Peyer's patch (tissue), 4 donors: ENCODE data around the gene NRGN. TPM values are rescaled to one million over a fixed set of nuclear protein-coding genes. Genes with fewer than 3 reads are reported as not detected.

ENCODE experiments used
- DNase-seq, 3 donors: peaks; one replicate each; pipeline ENCODE4 v3.0.0-alpha.2; 2017 to 2019
- H3K27ac ChIP-seq, 4 donors: fragments of 200-600 bp; sonication (generic); one replicate each; pipeline ENCODE4 v1.5.1; 2016 to 2019
- H3K27me3 ChIP-seq, 2 donors: fragments of 200-600 bp; sonication (generic); one replicate each; pipeline ENCODE4 v1.5.1; 2019
- H3K36me3 ChIP-seq, 3 donors: fragments of 200-600 bp; sonication (generic); one replicate each; pipeline ENCODE4 v1.5.1; 2016 to 2019
- H3K4me1 ChIP-seq, 4 donors: fragments of 200-600 bp; sonication (generic); one replicate each; pipeline ENCODE4 v1.5.1; 2016 to 2019
- H3K4me3 ChIP-seq, 4 donors: fragments of 200-600 bp; sonication (generic); 1 replicate in 3 of 4; 2 replicates in 1 of 4; pipeline ENCODE4 v1.5.1; 2016 to 2019; ENCODE audit warnings: mild to moderate bottlenecking in 1 of 4
- H3K9me3 ChIP-seq, 4 donors: fragments of 200-600 bp; sonication (generic); one replicate each; pipeline ENCODE4 v1.5.1; 2016 to 2019; ENCODE audit warnings: mild to moderate bottlenecking in 1 of 4
- POLR2A ChIP-seq, 2 donors: fragments of 450-650 bp; IDR thresholded peaks; one replicate each; pipeline ENCODE4 v1.5.1; 2017; ENCODE audit warnings: antibody characterized with exemption in 2 of 2, mild to moderate bottlenecking in 2 of 2, moderate library complexity in 2 of 2
- total RNA-seq, 4 donors: library from RNA; depleted of rRNA; stranded (reverse); fragments of >200 nt; gene quantifications; one replicate each; pipeline ENCODE4 v1.1.0, GENCODE V29; 2016
- TF ChIP-seq, protein P1 (sequence below), 6 experiments: fragments of 450-650 bp in 4 of 6; fragments of 200-600 bp in 2 of 6; sonication (generic) in 1 of 6; IDR thresholded peaks; one replicate each; pipeline ENCODE4 v1.5.1; 2017 to 2019; ENCODE audit warnings: antibody characterized with exemption in 6 of 6, mild to moderate bottlenecking in 3 of 6, moderate library complexity in 1 of 6

The NRGN gene
- total RNA-seq = 10 to 100 TPM in 1 of 4 donors, under 1 TPM in 1, not detected in 2; 0.67 to 10.7 TPM

DNA sequence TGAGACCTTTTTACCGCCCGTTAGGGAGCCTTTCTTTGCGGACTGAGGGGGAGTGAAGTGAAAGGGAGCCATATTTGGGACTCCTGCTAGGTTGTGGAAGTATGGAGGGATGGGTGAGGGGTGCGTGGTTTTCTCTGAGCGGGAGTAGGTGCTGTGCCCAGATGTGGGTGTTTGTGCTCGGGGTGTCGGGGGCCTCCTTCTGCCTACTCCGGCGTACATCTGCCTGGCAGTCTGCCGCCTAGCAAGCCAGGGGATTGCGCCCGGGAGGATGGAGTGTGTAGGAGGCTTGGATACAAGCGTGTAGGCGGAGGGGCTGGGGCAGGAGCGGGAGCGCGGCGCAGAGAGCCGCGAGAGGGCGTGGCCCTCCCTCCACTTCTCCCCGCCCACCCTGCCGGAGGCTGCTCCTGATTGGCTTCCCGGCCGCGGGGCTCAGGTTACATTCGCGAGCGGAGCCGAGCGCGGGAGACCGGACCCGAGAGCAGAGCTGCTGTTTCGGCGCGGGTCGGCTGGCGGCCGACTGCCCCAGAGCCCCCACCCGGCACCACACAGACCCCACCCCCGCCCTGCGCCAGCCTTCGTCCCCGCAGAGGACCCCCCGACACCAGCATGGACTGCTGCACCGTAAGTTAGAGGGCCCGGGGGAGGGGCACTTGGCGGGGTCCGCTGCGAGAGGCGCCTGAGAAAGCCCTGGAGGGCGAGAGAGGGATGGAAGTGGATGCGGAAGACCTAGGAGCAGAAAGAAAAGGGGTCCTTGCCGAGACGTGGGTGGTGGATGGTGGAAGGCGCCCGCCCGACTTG, at the start of gene NRGN:
Gene NRGN (plus strand): TSS at position 464 of the 798 bp plus-strand sequence. CDS start 143 bp downstream, at position 607.
- no peak for TF ChIP-seq POLR2A (IDR thresholded peaks at IDR 0.05)
- TF ChIP-seq, protein P1, sequence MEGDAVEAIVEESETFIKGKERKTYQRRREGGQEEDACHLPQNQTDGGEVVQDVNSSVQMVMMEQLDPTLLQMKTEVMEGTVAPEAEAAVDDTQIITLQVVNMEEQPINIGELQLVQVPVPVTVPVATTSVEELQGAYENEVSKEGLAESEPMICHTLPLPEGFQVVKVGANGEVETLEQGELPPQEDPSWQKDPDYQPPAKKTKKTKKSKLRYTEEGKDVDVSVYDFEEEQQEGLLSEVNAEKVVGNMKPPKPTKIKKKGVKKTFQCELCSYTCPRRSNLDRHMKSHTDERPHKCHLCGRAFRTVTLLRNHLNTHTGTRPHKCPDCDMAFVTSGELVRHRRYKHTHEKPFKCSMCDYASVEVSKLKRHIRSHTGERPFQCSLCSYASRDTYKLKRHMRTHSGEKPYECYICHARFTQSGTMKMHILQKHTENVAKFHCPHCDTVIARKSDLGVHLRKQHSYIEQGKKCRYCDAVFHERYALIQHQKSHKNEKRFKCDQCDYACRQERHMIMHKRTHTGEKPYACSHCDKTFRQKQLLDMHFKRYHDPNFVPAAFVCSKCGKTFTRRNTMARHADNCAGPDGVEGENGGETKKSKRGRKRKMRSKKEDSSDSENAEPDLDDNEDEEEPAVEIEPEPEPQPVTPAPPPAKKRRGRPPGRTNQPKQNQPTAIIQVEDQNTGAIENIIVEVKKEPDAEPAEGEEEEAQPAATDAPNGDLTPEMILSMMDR (IDR thresholded peaks at IDR 0.05) = no peak
- H3K9me3 ChIP-seq = no peaks in the 10 kb centered on the region
- DNase-seq = peak; percentile 89 to 95 (median 91)
- H3K36me3 ChIP-seq = no peaks in the 10 kb centered on the region
- H3K4me1 ChIP-seq = peaks cover 0 to 14% (median 9%) of the 10 kb centered on the region in 4 donors
- no peaks in the 10 kb centered on the region for H3K27me3 ChIP-seq
- peak within 1 kb of the TSS in 1 of 4 donors; percentile 47 for H3K27ac ChIP-seq
- H3K4me3 ChIP-seq = peak within 1 kb of the TSS; percentile 52 to 66 (median 53)

DNA sequence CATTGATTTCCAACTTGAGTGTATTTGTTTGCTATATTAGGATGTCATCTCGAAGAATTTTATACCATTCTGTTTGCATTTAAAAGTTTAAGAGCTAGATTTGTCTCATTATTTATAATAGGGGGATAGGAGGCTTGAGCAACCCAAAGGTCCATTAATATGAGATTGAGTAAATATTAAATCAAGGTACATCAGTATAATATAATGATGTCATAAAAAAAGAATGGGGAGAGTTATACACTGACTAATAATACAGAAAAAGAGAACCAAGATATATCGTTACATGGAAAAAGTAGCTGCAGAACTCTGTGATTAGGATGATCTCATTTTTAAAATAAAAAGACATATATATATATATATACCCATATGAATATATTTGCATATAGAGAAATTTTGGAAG, 46.6 kb upstream of the NRGN start:
- Histone ChIP-seq H3K27ac (no peak overlapping the region), H3K36me3 (no peaks in the 10 kb centered on the region), H3K27me3 (no peaks in the 10 kb centered on the region), H3K9me3 (no peaks in the 10 kb centered on the region), H3K4me1 (no peaks in the 10 kb centered on the region), H3K4me3 (no peak overlapping the region)
- TF ChIP-seq, protein P1 (IDR thresholded peaks at IDR 0.05) = no peak
- TF ChIP-seq POLR2A (IDR thresholded peaks at IDR 0.05) = no peak
- no peak for DNase-seq

DNA sequence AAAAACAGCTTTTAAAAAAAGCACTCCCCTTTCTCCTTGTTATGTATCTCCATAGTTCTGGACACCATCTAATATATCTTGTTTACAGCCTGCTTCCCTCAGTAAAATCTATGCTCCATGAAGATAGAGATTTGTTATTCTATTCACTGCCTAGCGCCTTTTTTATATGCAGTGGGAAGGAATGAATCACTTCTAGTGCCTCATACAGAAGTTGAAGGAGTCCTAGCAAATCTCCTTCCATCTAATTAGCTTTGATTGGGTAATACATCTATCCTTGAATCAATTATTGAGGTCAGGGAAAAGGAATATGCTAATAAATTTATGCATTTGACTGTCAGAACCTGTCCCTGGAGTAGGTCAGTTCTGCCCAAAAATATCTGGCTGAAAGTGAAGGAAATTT, 40.2 kb upstream of the NRGN start:
- Histone ChIP-seq H3K4me3 (no peak overlapping the region), H3K27ac (no peak overlapping the region), H3K9me3 (no peaks in the 10 kb centered on the region), H3K27me3 (no peaks in the 10 kb centered on the region), H3K36me3 (no peaks in the 10 kb centered on the region), H3K4me1 (no peaks in the 10 kb centered on the region)
- TF ChIP-seq POLR2A (IDR thresholded peaks at IDR 0.05) = no peak
- TF ChIP-seq, protein P1 (IDR thresholded peaks at IDR 0.05) = no peak
- no peak for DNase-seq

DNA sequence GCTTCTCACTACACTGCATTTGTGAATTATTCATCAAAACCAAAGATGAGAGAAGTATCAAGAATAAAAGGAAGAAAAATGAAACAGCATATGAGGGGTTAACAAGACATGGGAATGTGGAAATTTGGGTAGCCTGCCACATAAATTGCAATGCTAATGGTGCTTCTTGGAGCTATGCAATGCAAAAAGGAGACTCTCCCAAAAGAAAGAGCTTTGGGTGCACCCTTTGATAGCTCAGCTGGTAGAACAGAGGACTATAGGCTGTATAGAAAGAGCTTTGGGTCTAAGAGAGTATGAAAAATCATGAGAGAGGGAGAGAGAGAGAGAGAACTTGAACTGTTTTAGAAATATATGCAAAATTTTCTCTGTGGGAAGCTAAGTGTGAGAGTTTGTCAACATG, 39.7 kb upstream of the NRGN start:
- no peaks in the 10 kb centered on the region for H3K4me1 ChIP-seq
- no peaks in the 10 kb centered on the region for H3K9me3 ChIP-seq
- H3K4me3 ChIP-seq = no peak overlapping the region
- H3K27ac ChIP-seq = no peak overlapping the region
- H3K36me3 ChIP-seq = no peaks in the 10 kb centered on the region
- H3K27me3 ChIP-seq = no peaks in the 10 kb centered on the region
- TF ChIP-seq POLR2A (IDR thresholded peaks at IDR 0.05) = no peak
- TF ChIP-seq, protein P1 (IDR thresholded peaks at IDR 0.05) = no peak
- no peak for DNase-seq

DNA sequence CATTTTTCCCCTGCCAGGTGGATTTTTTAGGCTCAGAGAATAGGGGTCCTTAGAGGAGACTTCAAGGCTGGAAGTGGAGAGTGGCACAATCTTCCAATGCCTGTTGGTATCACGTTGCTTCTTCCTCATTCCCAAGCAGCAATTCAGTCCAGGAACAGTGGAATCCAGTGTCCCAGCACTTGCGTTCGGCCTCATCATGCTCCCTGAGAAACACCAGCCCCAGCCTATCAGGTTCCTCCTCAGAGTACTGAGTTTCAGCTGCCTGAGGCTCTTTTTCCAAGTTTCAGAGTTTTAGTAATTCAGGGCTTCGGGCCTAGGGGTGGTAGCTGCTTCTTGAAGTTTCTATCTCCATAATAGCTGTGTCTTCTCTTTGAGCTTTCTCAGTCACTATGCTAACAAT, 31.9 kb upstream of the NRGN start:
- H3K27me3 ChIP-seq = no peaks in the 10 kb centered on the region
- no peak for DNase-seq
- no peaks in the 10 kb centered on the region for H3K36me3 ChIP-seq
- no peaks in the 10 kb centered on the region for H3K4me1 ChIP-seq
- no peak for TF ChIP-seq POLR2A (IDR thresholded peaks at IDR 0.05)
- TF ChIP-seq, protein P1 (IDR thresholded peaks at IDR 0.05) = no peak
- H3K27ac ChIP-seq = no peak overlapping the region
- H3K9me3 ChIP-seq = peaks cover 0 to 3% (median 0%) of the 10 kb centered on the region in 4 donors
- no peak overlapping the region for H3K4me3 ChIP-seq
